Cardiac fibroblast (primary cell): Measurements from ENCODE around the gene AP3D1.
A peak's percentile ranks its signal among the peaks of the same experiment; 100 is the strongest.
"Not testable (repeated sequence)": the region's sequence is repeated elsewhere in the genome, so short reads cannot be mapped to it uniquely, and the experiment has no call there.

Source experiments
- DNase-seq, 2 donors: peaks; one replicate each; pipeline versions ENCODE4 v3.0.0 to v3.0.0-alpha.2; 2010; ENCODE audit warnings: low read depth in 2 of 2
- H3K4me3 ChIP-seq, 2 donors: replicated peaks in 1 of 2; 1 replicate in 1 of 2; 2 replicates in 1 of 2; pipeline ENCODE4 v1.5.1; 2011; ENCODE audit warnings: low read depth in 2 of 2, low read length in 2 of 2, mild to moderate bottlenecking in 2 of 2, moderate library complexity in 1 of 2
- CTCF ChIP-seq: IDR thresholded peaks from one replicate; pipeline ENCODE4 v1.5.1; 2011; ENCODE audit warnings: low read depth, mild to moderate bottlenecking, low read length, inconsistent platforms

Gene AP3D1

GRCh38 chr19:2129022-2129421 is 22.3 kb downstream of the AP3D1 start:
- no peak for DNase-seq
- no peak for TF ChIP-seq CTCF
- H3K4me3 ChIP-seq = no peak overlapping the region

GRCh38 chr19:2128252-2128651 is 23.1 kb downstream of the AP3D1 start:
- not testable (repeated sequence) for H3K4me3 ChIP-seq, DNase-seq

- no peak for TF ChIP-seq CTCF
- DNase-seq = no peak
- H3K4me3 ChIP-seq = no peak overlapping the region
These were observed 23.6 kb downstream of the AP3D1 start for GRCh38 chr19:2127758-2128157.

GRCh38 chr19:2126879-2127518 is 24.4 kb downstream of the AP3D1 start:
- TF ChIP-seq CTCF = no peak
- DNase-seq = no peak
- no peak overlapping the region for H3K4me3 ChIP-seq

- no peak for TF ChIP-seq CTCF
- H3K4me3 ChIP-seq = no peak overlapping the region
These were observed 27.5 kb downstream of the AP3D1 start for GRCh38 chr19:2123682-2124387.

GRCh38 chr19:2122982-2123381 is 28.4 kb downstream of the AP3D1 start:
- DNase-seq = no peak
- no peak for TF ChIP-seq CTCF
- no peak overlapping the region for H3K4me3 ChIP-seq

More at GRCh38 chr19:2123682-2124387, 27.5 kb downstream of the AP3D1 start:
- peak in 1 of 2 donors; percentile 9 for DNase-seq

GRCh38 chr19:2122251-2122650 is 29.1 kb downstream of the AP3D1 start:
- no peak for TF ChIP-seq CTCF
- DNase-seq = no peak

More at GRCh38 chr19:2122251-2122650, 29.1 kb downstream of the AP3D1 start:
- H3K4me3 ChIP-seq = no peak overlapping the region
